Peyer's patch (tissue), 4 donors: Measurements from ENCODE around the gene PCED1B.

Experiments used
- CTCF ChIP-seq, 6 experiments: fragments of 450-650 bp in 4 of 6; fragments of 200-600 bp in 2 of 6; sonication (generic) in 1 of 6; IDR thresholded peaks; one replicate each; pipeline ENCODE4 v1.5.1; 2017 to 2019; ENCODE audit warnings: antibody characterized with exemption in 6 of 6, mild to moderate bottlenecking in 3 of 6, moderate library complexity in 1 of 6
- POLR2A ChIP-seq, 2 donors: fragments of 450-650 bp; IDR thresholded peaks; one replicate each; pipeline ENCODE4 v1.5.1; 2017; ENCODE audit warnings: antibody characterized with exemption in 2 of 2, mild to moderate bottlenecking in 2 of 2, moderate library complexity in 2 of 2

GRCh38 chr12:47277972-47278448 lies 198.6 kb downstream of the PCED1B start:
- TF ChIP-seq POLR2A (IDR thresholded peaks at IDR 0.05) (no peak), CTCF (IDR thresholded peaks at IDR 0.05) (no peak)
